GM18517 (cell line): ENCODE data around the gene SUPT3H.

Experiments used
- ATAC-seq: cut with Tn5 transposase; IDR thresholded peaks from one replicate; pipeline ENCODE4 v1.9.1; 2021; ENCODE audit warnings: mild to moderate bottlenecking, moderate library complexity; ENCODE audit not compliant: unreplicated experiment

SUPT3H gene

GRCh38 chr6:45024610-45025009 is 353.1 kb downstream of the SUPT3H start:
- ATAC-seq, result no peak

- no peak for ATAC-seq
Observed at GRCh38 chr6:45021676-45022075, 356.1 kb downstream of the SUPT3H start.

GRCh38 chr6:45012687-45013086 is 365.0 kb downstream of the SUPT3H start:
- no peak for ATAC-seq

GRCh38 chr6:45009576-45009975 is 368.2 kb downstream of the SUPT3H start:
- ATAC-seq, result no peak

- no peak for ATAC-seq
Observed at GRCh38 chr6:45006893-45007292, 370.8 kb downstream of the SUPT3H start.

- ATAC-seq, result no peak
Observed at GRCh38 chr6:45003961-45004360, 373.8 kb downstream of the SUPT3H start.

GRCh38 chr6:45003387-45003786 is 374.3 kb downstream of the SUPT3H start:
- no peak for ATAC-seq

GRCh38 chr6:45002390-45003105 is 375.2 kb downstream of the SUPT3H start:
- ATAC-seq, result no peak

- peak; percentile 99 for ATAC-seq
Observed at GRCh38 chr6:45001663-45002062, 376.1 kb downstream of the SUPT3H start.

- ATAC-seq, result no peak
Observed at GRCh38 chr6:45000833-45001232, 376.9 kb downstream of the SUPT3H start.

- ATAC-seq, result no peak
Observed at GRCh38 chr6:44999066-44999465, 378.7 kb downstream of the SUPT3H start.

GRCh38 chr6:44995486-44996132 is 382.1 kb downstream of the SUPT3H start:
- no peak for ATAC-seq

- ATAC-seq, result no peak
Observed at GRCh38 chr6:44989391-44989790, 388.3 kb downstream of the SUPT3H start.

- no peak for ATAC-seq
Observed at GRCh38 chr6:44985006-44985405, 392.7 kb downstream of the SUPT3H start.

GRCh38 chr6:44983467-44984365 is 394.0 kb downstream of the SUPT3H start:
- ATAC-seq, result no peak

GRCh38 chr6:44980841-44981240 is 396.9 kb downstream of the SUPT3H start:
- no peak for ATAC-seq

GRCh38 chr6:44976677-44977641 is 400.8 kb downstream of the SUPT3H start:
- ATAC-seq, result peak; percentile 78

GRCh38 chr6:44974511-44974910 is 403.2 kb downstream of the SUPT3H start:
- no peak for ATAC-seq

- no peak for ATAC-seq
Observed at GRCh38 chr6:44972709-44973108, 405.0 kb downstream of the SUPT3H start.

- ATAC-seq, result no peak
Observed at GRCh38 chr6:44969446-44970185, 408.1 kb downstream of the SUPT3H start.
